Smooth muscle cell of the brain vasculature (primary cell): Measurements from ENCODE around the gene ANXA6.
"Not testable (repeated sequence)": the region's sequence is repeated elsewhere in the genome, so short reads cannot be mapped to it uniquely, and the experiment has no call there.

Experiments used
- DNase-seq: peaks from one replicate; pipeline ENCODE4 v3.0.0-alpha.2; 2012; ENCODE audit warnings: low read depth, low spot score

The ANXA6 gene

DNA sequence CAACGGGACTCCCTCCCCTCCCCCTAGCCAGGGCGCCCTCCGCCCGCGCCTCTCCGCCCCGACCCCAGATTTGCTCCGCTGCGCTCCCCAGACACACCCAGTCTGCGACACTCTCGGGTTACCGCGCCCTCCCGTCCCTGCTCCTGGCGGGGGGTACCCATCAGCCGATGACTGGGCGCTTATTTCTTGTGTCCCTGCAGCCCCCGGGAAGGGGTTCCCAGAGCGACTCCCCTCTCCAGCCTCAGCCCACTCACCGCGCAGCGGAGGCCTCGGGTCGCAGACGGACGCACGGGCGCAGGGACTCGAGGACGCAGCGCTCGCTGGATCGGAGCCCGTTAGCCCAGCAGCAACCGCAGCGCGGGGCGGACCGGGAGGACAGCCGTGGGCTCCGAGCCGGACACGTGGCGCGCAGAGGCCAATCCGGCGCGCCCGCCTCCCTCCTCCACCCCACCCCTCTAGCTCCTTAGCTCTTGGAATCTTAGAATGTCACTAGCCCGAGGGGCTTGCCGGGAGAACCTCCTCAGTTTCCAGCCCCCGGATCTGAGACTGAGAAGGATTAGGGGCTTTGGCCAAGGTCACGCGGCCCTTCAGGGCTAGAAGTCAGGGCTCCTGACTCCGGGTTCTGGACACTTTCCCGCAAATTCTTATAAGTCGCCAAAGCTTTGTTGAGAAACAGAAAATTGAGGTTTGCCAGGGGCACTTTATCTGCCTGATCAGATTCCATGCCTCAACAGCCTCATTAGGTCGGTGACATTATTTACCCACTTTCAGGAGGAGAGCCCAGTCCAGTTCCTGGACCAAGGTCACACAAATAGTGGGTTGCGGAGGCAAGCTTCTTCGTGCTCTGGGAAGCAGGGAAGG lies at the start of gene ANXA6:
Gene ANXA6 (minus strand): TSS at position 354 of the 861 bp plus-strand sequence. CDS start 9,878 bp downstream, outside the sequence.
- no peak for DNase-seq

DNA sequence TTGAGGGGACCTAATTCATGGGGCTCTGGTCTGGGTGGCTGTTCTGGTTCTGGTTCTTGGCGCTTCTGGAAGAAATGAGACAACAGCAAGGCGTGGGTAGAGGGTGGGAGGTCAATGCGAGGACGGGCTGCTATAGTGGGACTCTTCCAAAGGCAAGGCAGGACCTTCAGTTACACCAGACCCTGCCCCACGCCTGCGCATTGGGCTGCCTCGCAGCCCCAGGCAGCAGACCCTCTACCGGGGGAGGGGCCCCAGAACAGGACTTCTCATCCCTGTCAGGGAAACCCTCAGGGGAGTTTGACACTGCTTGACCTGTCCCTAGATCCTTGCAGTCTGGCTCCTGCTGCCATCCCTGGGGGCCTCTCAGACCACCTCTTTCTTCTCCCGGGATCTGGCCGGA lies 47.8 kb upstream of the ANXA6 start:
- DNase-seq: no peak

- DNase-seq: no peak
These were observed 46.5 kb upstream of the ANXA6 start for GRCh38 chr5:151204051-151204450.

DNA sequence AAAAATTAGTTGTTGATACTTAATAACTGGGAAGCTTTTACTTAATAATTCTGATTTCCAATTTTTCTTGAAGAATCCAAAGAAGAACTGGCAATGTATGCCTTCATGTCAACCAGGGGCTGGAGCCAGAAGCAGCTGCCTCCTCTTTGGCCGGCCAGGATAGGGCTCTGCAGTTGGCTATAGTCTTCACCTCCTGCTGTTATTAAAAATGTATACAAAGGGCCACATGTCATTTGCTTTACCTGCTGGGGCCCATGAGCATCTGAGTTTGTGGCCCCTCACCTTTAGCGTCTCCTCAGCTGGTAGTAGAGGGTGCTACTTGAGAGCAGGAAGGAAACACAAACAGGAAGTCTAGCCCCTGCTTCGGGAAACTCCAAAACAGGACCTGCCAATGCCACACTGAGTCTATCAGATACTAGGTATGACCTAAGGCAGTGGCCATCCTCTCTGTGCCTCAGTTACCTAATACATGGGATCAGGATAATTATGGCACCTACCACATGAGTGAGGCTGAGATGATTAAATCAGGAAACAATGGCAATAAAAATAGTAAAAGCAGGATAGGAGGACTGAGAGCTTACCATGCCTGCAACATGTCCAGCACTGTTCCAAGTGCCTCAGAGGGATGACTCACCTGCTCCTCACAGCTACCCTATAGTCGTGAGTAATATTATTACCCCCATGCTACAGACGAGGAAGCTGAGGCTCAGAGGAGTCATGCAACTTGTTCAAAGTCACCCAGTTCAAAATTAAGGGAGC lies 45.0 kb upstream of the ANXA6 start:
- DNase-seq: no peak

DNA sequence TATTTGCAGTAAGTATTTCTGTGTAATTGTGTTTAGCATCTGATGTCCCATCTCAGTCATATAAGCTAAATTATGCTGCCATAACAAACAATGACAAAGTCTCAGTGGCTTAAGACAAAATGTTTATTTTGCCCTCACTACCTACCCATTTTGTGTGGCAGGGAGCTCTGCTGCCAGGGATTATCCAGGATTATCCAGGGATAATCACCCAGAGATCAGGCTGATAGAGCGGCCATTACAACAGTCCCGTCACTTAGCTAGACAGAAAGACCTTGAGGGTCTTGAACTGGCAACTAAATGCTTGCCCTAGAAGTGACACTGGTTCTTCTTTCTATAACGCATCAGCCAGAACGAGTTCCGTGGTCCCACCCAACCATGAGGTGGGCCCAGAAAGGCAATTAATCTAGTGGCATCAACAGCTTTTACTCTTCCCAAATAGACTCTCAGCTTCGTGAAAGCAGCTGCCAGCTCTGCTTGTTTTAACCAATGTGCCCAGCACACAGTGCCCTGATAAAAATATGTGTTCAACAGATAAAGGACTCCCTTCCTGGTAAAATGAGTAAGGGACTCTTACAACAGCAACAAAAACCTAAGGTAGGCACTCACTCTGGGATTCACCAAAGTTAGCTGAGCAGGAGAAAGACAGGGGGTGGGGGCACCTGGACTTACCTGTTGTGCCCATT lies 43.5 kb upstream of the ANXA6 start:
- no peak for DNase-seq

DNA sequence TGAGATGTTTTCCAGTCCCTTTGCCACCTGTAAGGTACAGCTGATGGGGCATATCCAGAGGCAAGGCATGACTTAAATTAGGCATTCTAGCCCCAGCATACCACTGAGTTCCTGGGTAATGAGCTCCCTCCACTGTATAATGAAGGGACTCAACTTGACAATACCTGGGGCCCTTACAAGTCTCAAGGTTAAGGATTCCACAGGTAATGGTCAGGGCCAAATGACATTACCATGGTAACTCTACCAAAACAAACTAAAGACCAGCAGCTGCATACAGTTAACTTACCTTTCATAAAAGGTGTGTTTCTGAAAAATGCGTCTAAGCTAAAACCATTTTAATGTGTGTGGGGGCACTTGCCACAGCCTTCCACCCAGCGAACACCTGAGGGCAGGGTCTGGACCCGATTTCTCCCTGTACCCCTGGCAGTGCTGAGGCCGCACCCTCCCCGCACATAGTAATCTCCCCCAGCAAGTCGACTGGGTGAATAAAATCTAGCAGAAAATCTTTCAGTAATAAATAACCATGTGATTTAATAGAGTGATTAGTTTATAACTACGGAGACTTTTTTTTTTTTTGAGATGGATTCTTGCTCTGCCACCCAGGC lies 42.1 kb upstream of the ANXA6 start:
- DNase-seq: no peak

GRCh38 chr5:151198861-151199260 lies 41.3 kb upstream of the ANXA6 start:
- DNase-seq: no peak

DNA sequence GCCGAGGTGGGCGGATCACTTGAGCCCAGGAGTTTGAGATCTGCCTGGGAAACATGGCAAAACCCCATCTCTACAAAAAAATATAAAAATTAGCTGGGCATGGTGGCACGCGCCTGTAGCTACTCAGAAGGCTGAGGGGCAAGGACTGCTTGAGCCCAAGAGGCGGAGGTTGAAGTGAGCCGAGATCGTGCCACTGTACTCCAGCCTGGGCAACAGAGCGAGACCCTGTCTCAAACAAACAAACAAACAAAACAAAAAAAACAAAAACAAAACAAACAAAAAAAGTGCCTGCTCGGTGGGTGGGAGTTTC lies 39.7 kb upstream of the ANXA6 start:
- not testable (repeated sequence) for DNase-seq

- no peak for DNase-seq
These were observed 39.1 kb upstream of the ANXA6 start for GRCh38 chr5:151196556-151197290.

DNA sequence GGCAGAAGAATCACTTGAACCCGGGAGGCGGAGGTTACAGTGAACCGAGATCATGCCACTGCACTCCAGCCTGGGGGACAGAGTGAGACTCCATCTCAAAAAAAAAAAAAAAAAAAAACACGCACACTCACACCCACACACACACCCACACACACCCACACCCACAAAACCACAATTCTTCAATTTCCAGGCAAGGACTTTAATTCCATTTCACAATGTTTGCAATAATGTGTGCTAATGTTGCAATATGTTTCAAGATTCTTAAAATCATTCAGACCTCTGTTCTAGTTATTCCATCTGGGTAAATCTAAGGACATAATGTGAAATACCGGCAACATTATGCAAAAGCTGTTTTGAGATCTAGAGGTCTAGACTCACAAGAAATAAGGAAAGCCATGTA lies 38.0 kb upstream of the ANXA6 start:
- no peak for DNase-seq

GRCh38 chr5:151192626-151193025 lies 35.0 kb upstream of the ANXA6 start:
- DNase-seq: no peak

DNA sequence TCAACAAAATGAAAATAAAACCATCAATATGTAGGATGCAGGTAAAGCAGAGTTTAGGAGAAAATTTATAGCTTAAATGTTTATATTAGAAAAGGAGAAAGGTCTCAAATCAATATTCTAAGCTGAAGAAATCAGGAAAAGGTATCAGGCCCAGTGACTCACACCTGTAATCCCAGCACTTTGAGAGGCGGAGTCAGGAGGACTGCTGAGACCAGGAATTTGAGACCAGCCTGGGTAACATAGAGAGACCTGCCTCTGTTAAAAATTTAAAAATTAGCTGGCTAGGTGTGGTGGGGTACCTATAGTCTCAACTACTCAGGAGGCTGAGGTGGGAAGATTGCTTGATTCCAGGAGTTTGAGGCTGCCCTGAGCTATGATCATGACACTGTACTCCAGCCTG lies 34.1 kb upstream of the ANXA6 start:
- no peak for DNase-seq

DNA sequence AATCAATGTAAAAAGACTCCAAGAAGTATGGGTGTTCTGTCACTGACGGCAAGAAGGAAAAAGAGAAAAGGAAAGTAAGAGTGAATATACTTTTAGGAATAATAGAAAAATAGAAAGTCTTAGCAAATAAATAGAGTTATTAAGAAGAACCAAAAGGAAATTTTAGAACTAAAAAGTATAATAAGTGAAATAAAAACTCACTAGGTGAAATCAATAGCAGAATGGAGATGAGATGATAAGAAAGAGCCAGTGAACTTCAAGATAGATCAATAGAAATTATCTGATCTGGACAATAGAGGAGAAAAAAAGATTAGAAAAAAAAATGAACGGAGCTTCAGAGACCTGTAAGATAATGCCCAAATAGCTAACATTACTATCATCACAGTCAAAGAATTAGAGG lies 31.6 kb upstream of the ANXA6 start:
- DNase-seq: no peak

DNA sequence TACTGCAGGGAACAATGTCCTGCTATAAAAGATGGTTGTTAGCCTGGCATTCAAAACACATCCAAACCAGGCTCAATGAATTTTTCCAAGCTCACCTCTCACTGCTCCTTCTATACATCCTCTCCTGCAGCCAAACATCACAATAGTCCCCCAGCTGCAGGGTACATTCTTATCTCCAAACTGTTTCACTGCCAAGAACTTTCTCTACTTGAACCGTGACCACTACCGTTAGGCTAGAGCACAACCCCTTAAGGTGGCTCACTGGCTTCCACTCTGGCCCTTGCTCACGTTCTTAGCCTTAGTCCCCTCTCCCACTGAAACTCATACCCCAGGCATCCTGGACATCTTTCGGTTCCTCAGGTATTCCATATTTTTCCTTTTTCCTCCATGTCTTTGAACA lies 29.0 kb upstream of the ANXA6 start:
- DNase-seq: no peak

DNA sequence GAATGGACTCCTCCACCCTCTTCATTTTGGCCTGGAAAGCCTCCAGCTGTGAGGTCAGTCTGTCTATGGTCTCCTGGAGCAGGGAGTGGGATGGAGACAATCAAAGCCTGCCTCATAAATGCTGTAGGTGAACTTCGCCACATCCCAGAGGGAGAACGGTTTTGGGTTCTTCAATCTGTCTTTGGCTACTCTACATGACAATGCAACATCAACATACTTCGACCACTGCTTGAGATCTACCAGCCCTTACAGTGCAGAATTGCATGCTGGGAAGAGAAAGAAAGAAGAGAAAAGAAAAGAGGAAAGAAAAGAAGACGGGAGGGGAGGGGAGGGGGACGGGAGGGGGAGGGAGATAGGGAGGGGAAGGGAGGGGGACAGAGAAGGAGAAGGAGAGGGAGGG lies 28.5 kb upstream of the ANXA6 start:
- DNase-seq: no peak

DNA sequence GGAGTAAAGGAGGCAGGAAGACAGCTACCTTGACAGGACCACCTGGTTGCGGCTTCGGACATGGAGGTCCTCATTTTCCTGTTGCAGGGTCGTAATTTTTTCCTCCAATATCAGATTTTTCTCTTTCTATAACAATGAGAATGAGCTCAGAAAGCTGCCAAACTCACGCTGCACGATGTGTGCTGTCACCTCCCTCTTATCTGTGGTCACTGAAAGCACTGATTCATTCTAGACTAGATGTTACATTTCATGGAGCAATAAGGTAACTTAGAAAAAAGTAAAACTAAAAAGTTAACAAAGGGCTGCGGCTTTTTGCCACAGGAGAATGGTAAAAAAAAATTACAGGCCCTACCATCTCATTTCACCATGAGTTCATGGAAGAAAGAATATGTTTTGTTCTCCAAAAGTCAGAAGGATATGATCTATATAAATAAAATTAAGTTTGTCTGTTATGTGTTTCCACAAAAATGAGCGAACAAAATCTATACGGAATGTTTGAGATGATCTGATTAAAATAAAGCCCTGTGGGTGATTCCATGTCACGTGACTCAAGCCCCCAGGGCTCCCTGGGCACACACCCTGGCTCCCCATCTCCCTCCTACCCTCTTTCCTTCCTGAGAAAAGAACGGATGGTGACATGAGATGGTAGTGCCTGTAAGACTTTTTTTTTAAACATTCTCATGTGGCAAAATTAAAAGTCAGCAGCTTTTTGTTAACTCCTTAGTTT lies 26.9 kb upstream of the ANXA6 start:
- DNase-seq: no peak

- no peak for DNase-seq
These were observed 26.1 kb upstream of the ANXA6 start for GRCh38 chr5:151183456-151184245.

DNA sequence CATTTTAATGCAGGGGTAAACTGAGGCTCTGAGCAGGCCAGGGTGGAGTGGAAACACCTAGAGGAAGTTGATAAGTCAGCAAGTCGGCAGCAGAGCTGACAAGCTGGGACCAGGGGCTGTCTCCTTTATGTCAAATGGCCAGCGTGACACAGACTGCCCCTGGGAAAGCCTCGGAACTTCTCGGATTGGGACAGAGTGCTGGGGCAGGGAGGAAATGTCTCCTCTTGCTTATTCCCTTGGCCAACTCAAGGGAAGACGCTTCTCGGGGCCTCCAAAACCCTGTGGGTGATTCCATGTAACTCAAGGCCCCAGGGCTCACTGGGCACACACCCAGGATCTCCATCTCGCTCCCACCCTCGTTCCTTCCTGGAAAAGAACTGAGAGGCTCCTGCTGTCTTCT lies 25.4 kb upstream of the ANXA6 start:
- DNase-seq: no peak

- no peak for DNase-seq
These were observed 24.9 kb upstream of the ANXA6 start for GRCh38 chr5:151182524-151182900.
